ENCODE data around the gene CD209. TPM values are rescaled to one million over a fixed set of nuclear protein-coding genes. Genes with fewer than 3 reads are reported as not detected.

The CD209 gene
- total RNA-seq, 4 donors from 2014 or later = 2.6 to 14.4 (median 8.8) TPM; not detected in 1

- Histone ChIP-seq H3K4me1 (no peaks in the 10 kb centered on the region), H3K36me3 (no peaks in the 10 kb centered on the region), H3K27ac (no peak overlapping the region), H3K4me3 (no peak overlapping the region), H3K27me3 (peaks cover 10 to 19% of the 10 kb centered on the region in 2 donors), H3K9me3 (no peaks in the 10 kb centered on the region)
- no peak for DNase-seq
- no peak for TF ChIP-seq POLR2A (IDR thresholded peaks at IDR 0.05)
- no peak for TF ChIP-seq CTCF (IDR thresholded peaks at IDR 0.05)
- intact Hi-C loops (cut with DNase I; ENCODE audit: low total_unique reads) = no loop called here
These were observed 39.8 kb upstream of the CD209 start for GRCh38 chr19:7787141-7787540.

DNA sequence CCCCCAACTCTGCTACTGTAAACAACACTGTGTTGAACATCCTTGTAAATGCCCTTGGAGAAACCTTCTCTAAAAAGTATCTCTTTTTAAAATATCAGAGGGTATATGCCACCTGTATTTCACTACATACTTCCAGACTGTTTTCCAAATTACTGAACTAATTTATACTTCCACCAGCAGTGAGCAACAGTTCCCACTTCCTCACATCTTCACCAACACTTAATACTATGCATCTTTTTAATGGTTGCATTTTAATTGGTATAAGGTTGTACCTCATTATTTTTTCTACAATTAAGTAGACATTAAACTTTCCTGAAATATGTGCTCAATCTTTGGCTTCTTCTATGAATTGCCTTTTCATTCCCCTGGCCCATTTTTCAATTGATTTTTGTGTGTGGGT lies 37.5 kb upstream of the CD209 start:
- TF ChIP-seq POLR2A (IDR thresholded peaks at IDR 0.05) = no peak
- no peak for TF ChIP-seq CTCF (IDR thresholded peaks at IDR 0.05)
- Histone ChIP-seq H3K36me3 (no peaks in the 10 kb centered on the region), H3K27me3 (peaks cover 10 to 23% of the 10 kb centered on the region in 2 donors), H3K9me3 (no peaks in the 10 kb centered on the region), H3K4me1 (no peaks in the 10 kb centered on the region), H3K27ac (no peak overlapping the region), H3K4me3 (no peak overlapping the region)
- intact Hi-C loops (cut with DNase I; ENCODE audit: low total_unique reads) = no loop called here
- DNase-seq = no peak

- no peaks in the 10 kb centered on the region for H3K36me3 ChIP-seq
- TF ChIP-seq POLR2A (IDR thresholded peaks at IDR 0.05) (no peak), CTCF (IDR thresholded peaks at IDR 0.05) (no peak)
- DNase-seq = no peak
- intact Hi-C loops (cut with DNase I; ENCODE audit: low total_unique reads) = no loop called here
- H3K27me3 ChIP-seq = peaks cover 4 to 15% of the 10 kb centered on the region in 2 donors
- H3K9me3 ChIP-seq = no peaks in the 10 kb centered on the region
- H3K27ac ChIP-seq = no peak overlapping the region
- no peak overlapping the region for H3K4me3 ChIP-seq
- H3K4me1 ChIP-seq = no peaks in the 10 kb centered on the region
These were observed 36.7 kb upstream of the CD209 start for GRCh38 chr19:7783991-7784423.

DNA sequence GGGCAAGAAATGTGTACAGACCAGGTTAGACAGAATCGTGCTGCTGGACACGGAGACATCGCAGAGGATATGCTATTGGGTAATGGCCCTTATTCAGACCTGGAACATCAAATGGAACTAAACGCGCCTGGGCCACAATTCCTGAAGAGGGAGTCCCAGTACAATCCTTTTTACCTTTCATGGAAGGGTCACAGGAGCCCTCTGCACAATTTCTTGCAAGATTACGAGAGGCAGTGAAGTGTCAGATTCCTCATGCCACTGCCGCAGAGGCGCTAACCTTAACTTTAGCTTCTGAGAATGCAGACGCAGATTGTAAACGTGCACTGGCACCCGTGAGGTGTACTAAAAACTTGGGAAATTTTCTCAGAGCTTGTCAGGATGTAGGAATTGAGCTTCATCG lies 33.8 kb upstream of the CD209 start:
- no peaks in the 10 kb centered on the region for H3K36me3 ChIP-seq
- no peaks in the 10 kb centered on the region for H3K9me3 ChIP-seq
- no peak for DNase-seq
- TF ChIP-seq POLR2A (IDR thresholded peaks at IDR 0.05) (no peak), CTCF (IDR thresholded peaks at IDR 0.05) (no peak)
- no peaks in the 10 kb centered on the region for H3K4me1 ChIP-seq
- intact Hi-C loops (cut with DNase I; ENCODE audit: low total_unique reads) = no loop called here
- H3K4me3 ChIP-seq = no peak overlapping the region
- peaks cover 0 to 4% of the 10 kb centered on the region in 2 donors for H3K27me3 ChIP-seq
- H3K27ac ChIP-seq = no peak overlapping the region

DNA sequence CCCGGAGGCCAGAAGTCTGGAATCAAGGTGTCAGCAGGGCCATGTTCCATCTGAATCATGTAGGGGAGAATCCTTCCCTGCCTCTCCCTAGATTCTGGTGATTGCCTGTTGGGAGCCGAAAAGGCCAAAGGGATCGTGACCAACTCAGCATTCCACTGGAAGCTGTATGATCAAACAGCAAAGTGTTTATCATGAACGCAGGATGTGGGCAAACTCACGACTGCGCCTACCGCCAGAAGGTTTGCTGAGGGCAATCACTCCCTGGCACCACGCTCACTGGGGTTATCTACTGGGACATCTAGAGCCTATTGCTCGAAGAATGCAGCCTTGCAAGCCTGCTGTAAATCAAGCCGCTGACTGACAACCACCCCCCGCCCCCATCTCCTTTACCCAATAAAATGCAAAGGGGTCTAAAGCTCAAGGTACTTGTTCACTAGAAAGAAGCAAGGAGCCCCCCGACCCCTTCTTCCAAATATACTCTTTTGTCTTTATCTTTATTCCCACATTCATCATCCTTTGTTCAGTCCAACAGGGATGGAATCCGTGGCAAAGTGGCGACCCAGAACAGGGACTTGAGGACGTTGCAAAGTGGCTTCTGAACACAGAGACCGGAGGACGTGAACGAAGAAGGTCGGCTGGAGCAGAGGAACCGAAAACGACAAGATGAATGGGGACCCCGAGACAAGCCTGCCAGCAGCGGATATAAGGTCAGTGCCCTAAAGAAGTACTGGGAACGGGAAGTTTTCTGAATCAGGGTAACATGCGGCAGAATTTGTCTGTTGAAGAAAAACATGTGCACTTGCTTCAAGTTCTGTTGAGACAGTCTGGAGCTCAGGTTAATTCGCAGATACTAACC lies 32.5 kb upstream of the CD209 start:
- no peak for DNase-seq
- Histone ChIP-seq H3K27me3 (peaks cover 0 to 4% of the 10 kb centered on the region in 2 donors), H3K4me1 (no peaks in the 10 kb centered on the region), H3K36me3 (no peaks in the 10 kb centered on the region), H3K27ac (no peak overlapping the region), H3K4me3 (no peak overlapping the region), H3K9me3 (no peaks in the 10 kb centered on the region)
- no peak for TF ChIP-seq POLR2A (IDR thresholded peaks at IDR 0.05)
- TF ChIP-seq CTCF (IDR thresholded peaks at IDR 0.05) = no peak
- intact Hi-C loops (cut with DNase I; ENCODE audit: low total_unique reads) = no loop called here

Data from uterus (tissue), 4 donors.